Keratinocyte (primary cell): ENCODE data around the gene TMEM42. TPM values are rescaled to one million over a fixed set of nuclear protein-coding genes. Genes with fewer than 3 reads are reported as not detected.

Experiments used
- DNase-seq: peaks from one replicate; pipeline ENCODE4 v3.0.0-alpha.2; 2011; ENCODE audit warnings: low read depth, missing footprints, low spot score
- FAIRE-seq: peaks from 2 replicates; lab custom pipeline; 2011; peaks lifted over from hg19 to GRCh38; lab: Jason Lieb, UNC
- H2AFZ ChIP-seq: 2 replicates; pipeline ENCODE4 v1.6.0; 2012; ENCODE audit warnings: low read length, control low read depth, inconsistent platforms; ENCODE audit not compliant: control insufficient read depth
- H3K27ac ChIP-seq: 2 replicates; pipeline ENCODE4 v1.5.1; 2011; ENCODE audit warnings: low read length; ENCODE audit not compliant: control insufficient read depth, insufficient read depth
- H3K27me3 ChIP-seq: 3 replicates; pipeline ENCODE4 v1.6.0; 2011; ENCODE audit warnings: low read length; ENCODE audit not compliant: control insufficient read depth, insufficient read depth; ENCODE audit errors: extremely low read depth
- H3K36me3 ChIP-seq, 2 experiments: 2 replicates in 1 of 2; 3 replicates in 1 of 2; pipeline ENCODE4 v1.5.1; 2011; ENCODE audit warnings: low read length in 2 of 2, mild to moderate bottlenecking in 1 of 2; ENCODE audit not compliant: control insufficient read depth in 2 of 2, insufficient read depth in 2 of 2; ENCODE audit errors: extremely low read depth in 1 of 2
- H3K4me1 ChIP-seq: 3 replicates; pipeline ENCODE4 v1.5.1; 2011; ENCODE audit warnings: low read length; ENCODE audit not compliant: control insufficient read depth, insufficient read depth; ENCODE audit errors: extremely low read depth
- H3K4me2 ChIP-seq: 3 replicates; pipeline ENCODE4 v1.6.0; 2011; ENCODE audit warnings: low read depth, low read length; ENCODE audit not compliant: control insufficient read depth, insufficient read depth; ENCODE audit errors: extremely low read depth
- H3K4me3 ChIP-seq, 3 experiments: fragments of 200-600 bp in 1 of 3; sonication (generic) in 1 of 3; 2 replicates in 2 of 3; 3 replicates in 1 of 3; pipeline ENCODE4 v1.5.1; 2011 to 2016; ENCODE audit warnings: low read length in 3 of 3, mild to moderate bottlenecking in 3 of 3, control low read depth in 2 of 3, inconsistent platforms in 1 of 3, low read depth in 1 of 3, mixed read lengths in 1 of 3, mixed run types in 1 of 3, moderate library complexity in 1 of 3; ENCODE audit not compliant: control insufficient read depth in 2 of 3, insufficient read depth in 2 of 3; ENCODE audit errors: extremely low read depth in 1 of 3
- H3K79me2 ChIP-seq: 2 replicates; pipeline ENCODE4 v1.6.0; 2012; ENCODE audit warnings: low read length; ENCODE audit not compliant: control insufficient read depth, insufficient read depth
- H3K9ac ChIP-seq: 3 replicates; pipeline ENCODE4 v1.6.0; 2011; ENCODE audit warnings: low read length; ENCODE audit not compliant: control insufficient read depth, insufficient read depth; ENCODE audit errors: extremely low read depth
- H3K9me1 ChIP-seq: 3 replicates; pipeline ENCODE4 v1.6.0; 2011; ENCODE audit warnings: low read length; ENCODE audit not compliant: control insufficient read depth, insufficient read depth; ENCODE audit errors: extremely low read depth
- H3K9me3 ChIP-seq: 2 replicates; pipeline ENCODE4 v1.5.1; 2012; ENCODE audit warnings: low read depth, low read length; ENCODE audit not compliant: control insufficient read depth
- H4K20me1 ChIP-seq: 3 replicates; pipeline ENCODE4 v1.6.0; 2011; ENCODE audit warnings: low read length; ENCODE audit not compliant: control insufficient read depth, insufficient read depth; ENCODE audit errors: extremely low read depth
- CTCF ChIP-seq, 3 experiments: IDR thresholded peaks in 1 of 3; conservative IDR thresholded peaks in 1 of 3; optimal IDR thresholded peaks in 1 of 3; 2 replicates in 2 of 3; 3 replicates in 1 of 3; pipeline versions ENCODE3 to v1.5.1; 2011; ENCODE audit warnings: low read length in 3 of 3, mild to moderate bottlenecking in 3 of 3, moderate library complexity in 2 of 3, control low read depth in 1 of 3, inconsistent platforms in 1 of 3; ENCODE audit not compliant: insufficient read depth in 2 of 3; ENCODE audit errors: extremely low read depth in 1 of 3
- EZH2 ChIP-seq: IDR thresholded peaks from one replicate; pipeline ENCODE4 v1.6.1; 2012; ENCODE audit warnings: inconsistent platforms, mild to moderate bottlenecking, low read length, moderate library complexity
- dilution Hi-C: fragments of 300-500 bp; cut with MboI; formaldehyde crosslinking; loops from one replicate; pipeline ENCODE4 v1.7.0; 2020; ENCODE audit warnings: low sequenced_read_pairs; ENCODE audit not compliant: extremely low pct_ligation_motif_present
- polyA plus RNA-seq, 5 experiments: library from polyadenylated mRNA; depleted of rRNA in 3 of 5; stranded (reverse) in 3 of 5; stranded (forward) in 1 of 5; unstranded in 1 of 5; fragments of >200 nt; gene quantifications; 1 replicate in 1 of 5; 2 replicates in 3 of 5; 3 replicates in 1 of 5; pipeline versions ENCODE4 v1.2.1 to v1.2.3, GENCODE V29; 2011 to 2012; ENCODE audit warnings: missing spikeins in 2 of 5, low read depth in 1 of 5, low replicate concordance in 1 of 5

Gene TMEM42
- polyA plus RNA-seq, 1 donor (not counting 4 experiments of a cell fraction or from before 2014, with no cell fraction given) = 19.5 TPM

GRCh38 chr3:44905446-44906157 is 43.9 kb downstream of the TMEM42 start:
- TF ChIP-seq EZH2 = no peak
- TF ChIP-seq CTCF (optimal IDR thresholded peaks at IDR 0.05 in 1 of 3, IDR thresholded peaks at IDR 0.05 in 1 of 3, conservative IDR thresholded peaks at IDR 0.05 in 1 of 3; ENCODE audit: extremely low read depth in 1 of 3, insufficient read depth in 2 of 3, low read length in 3 of 3) = no peak

GRCh38 chr3:44906997-44907396 is 45.3 kb downstream of the TMEM42 start:
- no peak for TF ChIP-seq CTCF (optimal IDR thresholded peaks at IDR 0.05 in 1 of 3, IDR thresholded peaks at IDR 0.05 in 1 of 3, conservative IDR thresholded peaks at IDR 0.05 in 1 of 3; ENCODE audit: extremely low read depth in 1 of 3, insufficient read depth in 2 of 3, low read length in 3 of 3)
- no peak for TF ChIP-seq EZH2
- Histone ChIP-seq H3K27me3 (no peaks in the 10 kb centered on the region), H3K4me3 (no peak overlapping the region), H3K9me1 (no peaks in the 10 kb centered on the region), H3K9ac (no peak overlapping the region), H3K9me3 (peaks cover 4% of the 10 kb centered on the region), H3K79me2 (no peaks in the 10 kb centered on the region), H3K36me3 (no peaks in the 10 kb centered on the region), H4K20me1 (no peaks in the 10 kb centered on the region), H2AFZ (no peak overlapping the region), H3K4me2 (no peak overlapping the region), H3K4me1 (peaks cover 14% of the 10 kb centered on the region), H3K27ac (peak overlapping the region; percentile 39)
- dilution Hi-C loops = no loop called here
- DNase-seq (no peak), FAIRE-seq (peak; percentile 98)

More at GRCh38 chr3:44905446-44906157, 43.9 kb downstream of the TMEM42 start:
- no peak overlapping the region for H3K9ac ChIP-seq
- H3K4me1 ChIP-seq = peaks cover 14% of the 10 kb centered on the region
- no peak overlapping the region for H3K4me2 ChIP-seq
- H3K36me3 ChIP-seq = no peaks in the 10 kb centered on the region
- H3K27me3 ChIP-seq = no peaks in the 10 kb centered on the region
- dilution Hi-C loops = no loop called here
- H3K9me3 ChIP-seq = peaks cover 2% of the 10 kb centered on the region
- H3K4me3 ChIP-seq = no peak overlapping the region
- no peak overlapping the region for H3K27ac ChIP-seq
- FAIRE-seq = no peak
- no peaks in the 10 kb centered on the region for H4K20me1 ChIP-seq
- H3K9me1 ChIP-seq = no peaks in the 10 kb centered on the region
- no peak for DNase-seq
- H2AFZ ChIP-seq = no peak overlapping the region
- H3K79me2 ChIP-seq = no peaks in the 10 kb centered on the region
